Testis (tissue), 3 donors: ENCODE measurements around the gene ARL17B. TPM values are rescaled to one million over a fixed set of nuclear protein-coding genes. Genes with fewer than 3 reads are reported as not detected.
"Not testable (repeated sequence)": the region's sequence is repeated elsewhere in the genome, so short reads cannot be mapped to it uniquely, and the experiment has no call there.

ENCODE experiments used
- DNase-seq: peaks from one replicate; pipeline ENCODE4 v3.0.0-alpha.2; 2019
- H3K27ac ChIP-seq, 2 donors: fragments of 200-600 bp; sonication (generic); one replicate each; pipeline ENCODE4 v1.5.1; 2019
- H3K27me3 ChIP-seq: fragments of 200-600 bp; sonication (generic); one replicate; pipeline ENCODE4 v1.5.1; 2019
- H3K36me3 ChIP-seq: fragments of 200-600 bp; sonication (generic); one replicate; pipeline ENCODE4 v1.5.1; 2017; ENCODE audit warnings: low read depth; ENCODE audit errors: missing control alignments
- H3K4me1 ChIP-seq: fragments of 200-600 bp; sonication (generic); one replicate; pipeline ENCODE4 v1.5.1; 2019
- H3K4me3 ChIP-seq, 2 donors: fragments of 200-600 bp; sonication (generic); one replicate each; pipeline ENCODE4 v1.5.1; 2017 to 2019
- H3K9me3 ChIP-seq: fragments of 200-600 bp; sonication (generic); one replicate; pipeline ENCODE4 v1.5.1; 2017
- CTCF ChIP-seq, 3 experiments: fragments of 450-650 bp in 2 of 3; fragments of 200-600 bp in 1 of 3; sonication (generic) in 1 of 3; IDR thresholded peaks; one replicate each; pipeline ENCODE4 v1.5.1; 2016 to 2019; ENCODE audit warnings: antibody characterized with exemption in 3 of 3, mild to moderate bottlenecking in 2 of 3, moderate library complexity in 1 of 3
- POLR2A ChIP-seq: fragments of 450-650 bp; IDR thresholded peaks from one replicate; pipeline ENCODE4 v1.6.1; 2017; ENCODE audit warnings: antibody characterized with exemption, mild to moderate bottlenecking, moderate library complexity
- WGBS, 2 donors: methylation state at CpG; one replicate each; pipeline ENCODE4 v1.1.5; 2018; 5-methylcytosine and 5-hydroxymethylcytosine counted together
- intact Hi-C: fragments of 100-400 bp; cut with DNase I; formaldehyde crosslinking; loops from one replicate; pipeline ENCODE4 v1.15.1; 2023; ENCODE audit warnings: low total_unique reads
- polyA plus RNA-seq: library from polyadenylated mRNA; stranded (reverse); fragments of 350-450 nt; fragmentation: Illumina TruSeq; extraction: RNeasy Lipid Tissue Mini Kit (QIAGEN cat#74804); gene quantifications from one replicate; pipeline ENCODE4 v1.2.3, GENCODE V29; 2014; ENCODE audit warnings: low read depth, low replicate concordance; ENCODE audit not compliant: insufficient read depth
- total RNA-seq, 2 donors: library from RNA; depleted of rRNA; stranded (reverse); fragments of >200 nt; gene quantifications; one replicate each; pipeline ENCODE4 v1.2.3, GENCODE V29; 2016

ARL17B gene
- total and polyA plus RNA-seq, 3 donors from 2014 or later: 4.0 to 17.8 (median 8.8) TPM

GRCh38 chr17:46264456-46265198 is 96.9 kb downstream of the ARL17B start:
- H3K4me3 ChIP-seq: no peak overlapping the region
- no peaks in the 10 kb centered on the region for H3K9me3 ChIP-seq
- WGBS, 2 donors: 59 to 69% methylated on average over 3 of the region's 3 CpGs
- no peak overlapping the region for H3K27ac ChIP-seq
- TF ChIP-seq CTCF (IDR thresholded peaks at IDR 0.05): no peak
- no peak for TF ChIP-seq POLR2A
- no peaks in the 10 kb centered on the region for H3K36me3 ChIP-seq
- DNase-seq: no peak
- peaks cover 8% of the 10 kb centered on the region for H3K4me1 ChIP-seq
- H3K27me3 ChIP-seq: no peaks in the 10 kb centered on the region
- intact Hi-C loops: no loop called here

GRCh38 chr17:46262271-46262670 is 99.3 kb downstream of the ARL17B start:
- Histone ChIP-seq H3K4me3 (no peak overlapping the region), H3K27ac (no peak overlapping the region), H3K4me1 (peaks cover 5% of the 10 kb centered on the region), H3K27me3 (no peaks in the 10 kb centered on the region), H3K36me3 (no peaks in the 10 kb centered on the region), H3K9me3 (no peaks in the 10 kb centered on the region)
- TF ChIP-seq CTCF (IDR thresholded peaks at IDR 0.05) (no peak), POLR2A (no peak)
- intact Hi-C loops: no loop called here
- 94 to 97% methylated on average over 8 of the region's 8 CpGs for WGBS, 2 donors
- no peak for DNase-seq

- H3K27me3 ChIP-seq, H3K27ac ChIP-seq, H3K4me1 ChIP-seq, H3K36me3 ChIP-seq, H3K9me3 ChIP-seq, intact Hi-C loops: not testable (repeated sequence)
- peak overlapping the region in 1 of 2 donors; percentile 29 for H3K4me3 ChIP-seq
- WGBS, 2 donors: 1 to 2% methylated on average over 9 to 20 of the region's 62 CpGs
- DNase-seq: peak; percentile 32
These were observed 101.5 kb downstream of the ARL17B start for GRCh38 chr17:46259845-46260661.

- DNase-seq, H3K9me3 ChIP-seq, H3K4me3 ChIP-seq, H3K36me3 ChIP-seq, H3K27ac ChIP-seq, H3K4me1 ChIP-seq, H3K27me3 ChIP-seq, intact Hi-C loops: not testable (repeated sequence)
- WGBS, 2 donors: 80 to 96% methylated on average over 1 of the region's 1 CpG
These were observed 105.2 kb downstream of the ARL17B start for GRCh38 chr17:46256369-46256768.

- H3K4me3 ChIP-seq, H3K27me3 ChIP-seq, intact Hi-C loops, H3K27ac ChIP-seq, DNase-seq, H3K36me3 ChIP-seq, H3K9me3 ChIP-seq, H3K4me1 ChIP-seq: not testable (repeated sequence)
- 83 to 87% methylated on average over 6 of the region's 6 CpGs for WGBS, 2 donors
These were observed 107.4 kb downstream of the ARL17B start for GRCh38 chr17:46254215-46254614.

GRCh38 chr17:46253722-46254121 is 107.8 kb downstream of the ARL17B start:
- H3K27ac ChIP-seq, H3K9me3 ChIP-seq, H3K36me3 ChIP-seq, intact Hi-C loops, H3K27me3 ChIP-seq, H3K4me3 ChIP-seq, H3K4me1 ChIP-seq: not testable (repeated sequence)
- peak; percentile 9 to 60 (median 46) for TF ChIP-seq CTCF (IDR thresholded peaks at IDR 0.05)
- peak; percentile 62 for DNase-seq
- 21 to 31% methylated on average over 8 of the region's 8 CpGs for WGBS, 2 donors

- 59 to 82% methylated on average over 15 to 31 of the region's 31 CpGs for WGBS, 2 donors
- intact Hi-C loops: not testable (repeated sequence)
These were observed 108.8 kb downstream of the ARL17B start for GRCh38 chr17:46252804-46253203.

GRCh38 chr17:46249153-46249552 is 112.4 kb downstream of the ARL17B start:
- 87 to 90% methylated on average over 3 of the region's 3 CpGs for WGBS, 2 donors
- H3K36me3 ChIP-seq: not testable (repeated sequence)

More at GRCh38 chr17:46252804-46253203, 108.8 kb downstream of the ARL17B start:
- not testable (repeated sequence) for H3K27me3 ChIP-seq, H3K4me1 ChIP-seq, H3K36me3 ChIP-seq, H3K9me3 ChIP-seq, H3K4me3 ChIP-seq, H3K27ac ChIP-seq, DNase-seq

More at GRCh38 chr17:46249153-46249552, 112.4 kb downstream of the ARL17B start:
- intact Hi-C loops, DNase-seq, H3K27ac ChIP-seq, H3K4me3 ChIP-seq, H3K27me3 ChIP-seq, H3K4me1 ChIP-seq, H3K9me3 ChIP-seq: not testable (repeated sequence)
